ENCODE measurements around the gene PM20D1. TPM values are rescaled to one million over a fixed set of nuclear protein-coding genes. Genes with fewer than 3 reads are reported as not detected.

PM20D1 gene
- total RNA-seq, 1 donor from 2014 or later: not detected

DNA sequence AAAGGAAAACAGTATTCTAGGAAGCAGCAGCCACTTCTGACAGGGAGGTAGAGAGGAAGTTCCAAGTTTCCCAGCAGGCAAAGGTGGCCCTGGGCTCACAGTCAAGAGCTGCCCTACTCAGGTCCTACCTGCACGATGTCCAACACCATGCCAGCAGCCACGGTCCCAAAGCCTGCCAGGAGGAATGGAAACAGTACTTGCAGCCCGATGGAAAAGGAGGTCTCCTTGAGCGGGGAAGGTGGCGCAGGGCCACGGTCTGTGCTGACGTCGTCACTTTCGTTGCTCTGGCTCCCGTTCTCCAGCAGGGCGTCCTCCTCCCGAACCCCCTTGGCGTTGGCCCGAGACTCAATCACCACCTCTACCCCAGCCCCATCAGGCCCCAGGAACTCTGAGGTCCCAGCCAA is 40.0 kb downstream of the PM20D1 start:
- Mint-ChIP-seq H3K4me3 (ENCODE audit: unreplicated experiment) (no peak overlapping the region), H3K4me1 (ENCODE audit: unreplicated experiment) (peaks cover 50% of the 10 kb centered on the region)
- no peak for DNase-seq (ENCODE audit: extremely low spot score, unreplicated experiment)

DNA sequence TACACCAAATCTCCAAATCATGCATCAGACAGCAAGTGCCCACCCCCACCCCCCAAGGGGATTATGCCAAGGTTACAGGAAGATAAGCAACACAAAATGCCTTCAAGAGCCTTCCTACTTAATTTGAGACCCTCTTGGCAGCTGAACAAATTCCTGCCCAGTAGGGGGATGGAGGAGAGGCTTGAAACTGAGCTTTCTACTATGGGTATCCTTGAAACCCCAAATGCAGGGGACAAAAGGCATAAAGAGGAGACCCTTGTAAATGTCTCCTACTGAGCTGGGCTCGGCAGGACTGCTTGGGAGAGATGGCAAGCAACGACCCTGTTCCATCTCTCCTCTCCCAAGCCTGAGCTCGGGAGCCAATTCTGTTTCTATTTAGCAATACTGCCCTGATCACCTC is 40.5 kb downstream of the PM20D1 start:
- Mint-ChIP-seq H3K4me3 (ENCODE audit: unreplicated experiment) (no peak overlapping the region), H3K36me3 (ENCODE audit: unreplicated experiment) (peaks cover 21% of the 10 kb centered on the region), H3K4me1 (ENCODE audit: unreplicated experiment) (peaks cover 48% of the 10 kb centered on the region), H3K27me3 (ENCODE audit: unreplicated experiment) (no peaks in the 10 kb centered on the region), H3K9me3 (ENCODE audit: unreplicated experiment) (no peaks in the 10 kb centered on the region), H3K27ac (ENCODE audit: unreplicated experiment) (no peak overlapping the region)
- TF ChIP-seq, protein P1, sequence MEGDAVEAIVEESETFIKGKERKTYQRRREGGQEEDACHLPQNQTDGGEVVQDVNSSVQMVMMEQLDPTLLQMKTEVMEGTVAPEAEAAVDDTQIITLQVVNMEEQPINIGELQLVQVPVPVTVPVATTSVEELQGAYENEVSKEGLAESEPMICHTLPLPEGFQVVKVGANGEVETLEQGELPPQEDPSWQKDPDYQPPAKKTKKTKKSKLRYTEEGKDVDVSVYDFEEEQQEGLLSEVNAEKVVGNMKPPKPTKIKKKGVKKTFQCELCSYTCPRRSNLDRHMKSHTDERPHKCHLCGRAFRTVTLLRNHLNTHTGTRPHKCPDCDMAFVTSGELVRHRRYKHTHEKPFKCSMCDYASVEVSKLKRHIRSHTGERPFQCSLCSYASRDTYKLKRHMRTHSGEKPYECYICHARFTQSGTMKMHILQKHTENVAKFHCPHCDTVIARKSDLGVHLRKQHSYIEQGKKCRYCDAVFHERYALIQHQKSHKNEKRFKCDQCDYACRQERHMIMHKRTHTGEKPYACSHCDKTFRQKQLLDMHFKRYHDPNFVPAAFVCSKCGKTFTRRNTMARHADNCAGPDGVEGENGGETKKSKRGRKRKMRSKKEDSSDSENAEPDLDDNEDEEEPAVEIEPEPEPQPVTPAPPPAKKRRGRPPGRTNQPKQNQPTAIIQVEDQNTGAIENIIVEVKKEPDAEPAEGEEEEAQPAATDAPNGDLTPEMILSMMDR (IDR thresholded peaks at IDR 0.05): no peak
- no peak for DNase-seq (ENCODE audit: extremely low spot score, unreplicated experiment)

More for the DNA sequence above, 40.0 kb downstream of the PM20D1 start:
- no peaks in the 10 kb centered on the region for H3K9me3 Mint-ChIP-seq (ENCODE audit: unreplicated experiment)
- H3K27ac Mint-ChIP-seq (ENCODE audit: unreplicated experiment): no peak overlapping the region
- no peaks in the 10 kb centered on the region for H3K27me3 Mint-ChIP-seq (ENCODE audit: unreplicated experiment)
- peaks cover 21% of the 10 kb centered on the region for H3K36me3 Mint-ChIP-seq (ENCODE audit: unreplicated experiment)
- TF ChIP-seq, protein P1 (IDR thresholded peaks at IDR 0.05): no peak

DNA sequence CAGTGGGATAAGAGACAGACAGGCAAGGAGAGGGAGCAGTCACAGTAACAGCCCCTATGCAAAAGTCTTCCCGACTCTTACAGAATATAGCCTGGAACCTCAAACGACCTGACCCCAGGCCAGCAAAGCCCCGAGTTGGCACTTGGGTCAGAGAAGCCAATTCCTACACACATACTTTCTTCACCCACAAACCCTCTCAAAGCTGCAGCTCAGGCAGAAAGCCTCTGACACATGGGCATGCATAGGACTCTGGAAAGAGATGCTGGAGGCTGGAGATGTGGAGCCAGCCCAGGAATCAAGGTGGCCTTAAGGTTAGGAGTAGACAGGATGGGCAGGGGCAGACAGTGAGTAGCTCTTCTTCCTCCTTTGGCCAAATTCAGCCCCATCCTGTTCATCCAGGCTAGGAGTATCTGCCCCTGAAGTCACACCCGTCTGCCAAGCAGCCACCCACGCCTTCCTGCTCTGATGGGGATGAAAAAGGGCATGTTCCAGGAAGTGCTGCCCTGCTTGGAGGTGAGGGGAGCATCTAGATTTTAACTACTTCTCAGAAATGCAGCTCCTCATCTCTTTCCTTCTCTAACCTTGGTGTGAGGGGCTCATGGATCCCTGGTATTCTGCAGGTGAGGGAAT is 44.7 kb downstream of the PM20D1 start:
- DNase-seq (ENCODE audit: extremely low spot score, unreplicated experiment): no peak
- TF ChIP-seq, protein P1 (IDR thresholded peaks at IDR 0.05): no peak
- H3K27me3 Mint-ChIP-seq (ENCODE audit: unreplicated experiment): no peaks in the 10 kb centered on the region

DNA sequence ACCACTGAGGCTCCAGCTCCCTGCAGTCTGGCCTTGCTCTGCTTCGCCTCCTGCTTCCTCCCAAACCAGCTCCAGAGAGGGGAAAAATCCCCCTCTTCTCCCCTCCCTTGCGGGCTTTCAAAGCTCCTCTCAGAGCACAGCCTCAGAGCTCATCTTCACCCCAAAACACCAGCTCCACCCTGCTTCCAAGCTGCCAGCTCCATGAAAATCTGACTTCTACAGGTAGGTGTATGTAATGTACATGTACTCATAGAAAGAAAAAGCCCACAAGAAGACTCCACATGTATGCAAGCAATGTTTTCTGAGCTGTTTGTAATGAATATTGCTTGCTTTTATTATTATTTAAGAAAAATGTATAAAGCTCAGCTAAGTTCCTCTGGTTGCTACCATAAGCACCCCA is 45.3 kb downstream of the PM20D1 start:
- Mint-ChIP-seq H3K9me3 (ENCODE audit: unreplicated experiment) (no peaks in the 10 kb centered on the region), H3K36me3 (ENCODE audit: unreplicated experiment) (peaks cover 20% of the 10 kb centered on the region), H3K27ac (ENCODE audit: unreplicated experiment) (no peak overlapping the region), H3K27me3 (ENCODE audit: unreplicated experiment) (no peaks in the 10 kb centered on the region), H3K4me1 (ENCODE audit: unreplicated experiment) (peaks cover 21% of the 10 kb centered on the region), H3K4me3 (ENCODE audit: unreplicated experiment) (no peak overlapping the region)
- no peak for DNase-seq (ENCODE audit: extremely low spot score, unreplicated experiment)
- TF ChIP-seq, protein P1 (IDR thresholded peaks at IDR 0.05): no peak

More for the DNA sequence above, 44.7 kb downstream of the PM20D1 start:
- H3K9me3 Mint-ChIP-seq (ENCODE audit: unreplicated experiment): no peaks in the 10 kb centered on the region
- H3K4me1 Mint-ChIP-seq (ENCODE audit: unreplicated experiment): peaks cover 19% of the 10 kb centered on the region
- peaks cover 19% of the 10 kb centered on the region for H3K36me3 Mint-ChIP-seq (ENCODE audit: unreplicated experiment)
- no peak overlapping the region for H3K27ac Mint-ChIP-seq (ENCODE audit: unreplicated experiment)
- no peak overlapping the region for H3K4me3 Mint-ChIP-seq (ENCODE audit: unreplicated experiment)

DNA sequence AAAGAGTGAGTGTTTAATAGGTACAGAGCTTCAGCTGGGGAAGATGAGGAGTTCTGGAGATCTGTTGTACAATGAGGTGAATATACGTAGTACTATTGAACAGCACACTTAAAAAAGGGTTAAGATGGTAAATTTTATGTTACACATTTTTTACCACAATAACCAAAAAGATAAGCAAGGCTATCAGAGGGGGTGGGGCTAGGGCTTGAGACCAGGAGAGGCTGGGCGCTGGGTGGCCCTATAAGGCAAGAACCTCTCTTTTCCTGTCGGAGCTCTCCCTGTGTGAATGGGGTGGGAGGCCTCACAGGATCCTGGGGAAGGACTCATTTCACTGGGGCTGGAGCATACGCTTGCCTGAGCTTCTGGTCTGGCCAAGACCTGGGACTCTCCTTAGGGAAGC is 45.9 kb downstream of the PM20D1 start:
- Mint-ChIP-seq H3K27ac (ENCODE audit: unreplicated experiment) (no peak overlapping the region), H3K9me3 (ENCODE audit: unreplicated experiment) (no peaks in the 10 kb centered on the region), H3K4me3 (ENCODE audit: unreplicated experiment) (no peak overlapping the region), H3K36me3 (ENCODE audit: unreplicated experiment) (peaks cover 17% of the 10 kb centered on the region), H3K27me3 (ENCODE audit: unreplicated experiment) (no peaks in the 10 kb centered on the region), H3K4me1 (ENCODE audit: unreplicated experiment) (peaks cover 18% of the 10 kb centered on the region)
- no peak for DNase-seq (ENCODE audit: extremely low spot score, unreplicated experiment)
- TF ChIP-seq, protein P1 (IDR thresholded peaks at IDR 0.05): no peak

Data from osteocyte (in vitro differentiated cells).